GM12878 (cell line): Measurements from ENCODE around the gene PCDHGA6. TPM values are rescaled to one million over a fixed set of nuclear protein-coding genes. Genes with fewer than 3 reads are reported as not detected.

ENCODE experiments used
- ATAC-seq: fragments of 200-7000 bp; cut with Tn5 transposase; 3 replicates; pipeline ENCODE4 v1.9.1; 2020; ENCODE audit warnings: mild to moderate bottlenecking, moderate library complexity
- BruUV-seq: library from RNA; stranded (reverse); fragments of 400-500 nt; replicated peaks from 2 replicates; lab custom pipeline; 2021; lab: Mats Ljungman, UMichigan
- CTCF ChIA-PET: fragments of 300-600 bp; sonication (Branson Sonifier 250); formaldehyde crosslinking; extraction: SDS; loops from one replicate; lab custom pipeline; 2021; ENCODE audit warnings: inconsistent platforms; lab: Yijun Ruan, JAX
- POLR2A ChIA-PET: fragments of 350-600 bp; formaldehyde crosslinking; extraction: SDS; loops from one replicate; lab custom pipeline; 2021; ENCODE audit warnings: inconsistent platforms; lab: Charles Lee
- RAD21 ChIA-PET: fragments of 300-600 bp; sonication (Branson Sonifier 250); formaldehyde crosslinking; loops from one replicate; lab custom pipeline; 2023; ENCODE audit warnings: antibody characterized with exemption; ENCODE audit not compliant: unreplicated experiment; lab: Charles Lee
- SMC1A ChIA-PET: fragments of 300-600 bp; sonication (Branson Sonifier 250); formaldehyde crosslinking; loops from one replicate; lab custom pipeline; 2023; ENCODE audit not compliant: unreplicated experiment, uncharacterized antibody; lab: Charles Lee
- DNase-seq: peaks from one replicate; pipeline ENCODE4 v3.0.0-alpha.2; 2011; ENCODE audit warnings: low read depth, low spot score
- FAIRE-seq: peaks from 3 replicates; lab custom pipeline; 2011; peaks lifted over from hg19 to GRCh38; lab: Jason Lieb, UNC
- H2AFZ ChIP-seq: 2 replicates; pipeline ENCODE4 v1.6.0; 2011; ENCODE audit warnings: low read depth, low read length, control low read depth; ENCODE audit not compliant: control insufficient read depth
- H3K27ac ChIP-seq: 2 replicates; pipeline ENCODE4 v1.5.1; 2011; ENCODE audit warnings: control low read depth; ENCODE audit not compliant: control insufficient read depth, insufficient read depth
- H3K27me3 ChIP-seq, 2 experiments: replicated peaks in 1 of 2; 2 replicates each; pipeline versions ENCODE4 v1.6.0 to v1.6.1; 2011; ENCODE audit warnings: low read length in 1 of 2; ENCODE audit not compliant: control insufficient read depth in 2 of 2, insufficient read depth in 2 of 2
- H3K36me3 ChIP-seq, 2 experiments: 2 replicates each; pipeline ENCODE4 v1.5.1; 2011; ENCODE audit warnings: low read length in 1 of 2; ENCODE audit not compliant: control insufficient read depth in 2 of 2, insufficient read depth in 2 of 2
- H3K4me1 ChIP-seq: 2 replicates; pipeline ENCODE4 v1.6.1; 2011; ENCODE audit warnings: mild to moderate bottlenecking, low read length, moderate library complexity, mixed read lengths; ENCODE audit not compliant: control insufficient read depth, insufficient read depth
- H3K4me2 ChIP-seq: 2 replicates; pipeline ENCODE4 v1.6.0; 2011; ENCODE audit warnings: control low read depth; ENCODE audit not compliant: control insufficient read depth, insufficient read depth
- H3K4me3 ChIP-seq: fragments of 200-600 bp; sonication (generic); 2 replicates; pipeline ENCODE4 v1.5.1; 2016
- H3K79me2 ChIP-seq: 2 replicates; pipeline ENCODE4 v1.6.0; 2011; ENCODE audit warnings: low read length; ENCODE audit not compliant: control insufficient read depth, insufficient read depth
- H3K9ac ChIP-seq: 2 replicates; pipeline ENCODE4 v1.8.0; 2011; ENCODE audit warnings: low read length, control low read depth, mixed read lengths; ENCODE audit not compliant: control insufficient read depth, insufficient read depth
- H3K9me3 ChIP-seq: replicated peaks from 3 replicates; pipeline ENCODE4 v1.5.1; 2011; ENCODE audit warnings: mild to moderate bottlenecking, low read length; ENCODE audit not compliant: control insufficient read depth, insufficient read depth
- H4K20me1 ChIP-seq: 2 replicates; pipeline ENCODE4 v1.6.0; 2011; ENCODE audit not compliant: control insufficient read depth, insufficient read depth
- CEBPZ ChIP-seq: fragments of 150-350 bp; IDR thresholded peaks from 2 replicates; pipeline ENCODE4 v1.6.1; 2016; ENCODE audit warnings: low read depth, low read length
- CTCF ChIP-seq, 3 experiments: IDR thresholded peaks in 2 of 3; conservative IDR thresholded peaks in 1 of 3; 2 replicates each; pipeline ENCODE4 v1.5.1; 2011; ENCODE audit warnings: low read depth in 3 of 3, low read length in 3 of 3, mild to moderate bottlenecking in 3 of 3, control low read depth in 2 of 3, moderate library complexity in 2 of 3, inconsistent platforms in 1 of 3, mixed read lengths in 1 of 3; ENCODE audit not compliant: control insufficient read depth in 2 of 3, insufficient read depth in 1 of 3; ENCODE audit errors: extremely low read depth in 1 of 3
- HDGF ChIP-seq: fragments of 450-650 bp; IDR thresholded peaks from 2 replicates; pipeline ENCODE4 v1.6.1; 2016; ENCODE audit warnings: antibody characterized with exemption
- MTA3 ChIP-seq: IDR thresholded peaks from 2 replicates; pipeline ENCODE4 v1.6.1; 2012; ENCODE audit warnings: low read length, inconsistent platforms, borderline replicate concordance
- MXI1 ChIP-seq: fragments of 150-350 bp; IDR thresholded peaks from 2 replicates; pipeline ENCODE4 v1.6.1; 2011; ENCODE audit warnings: low read depth, mild to moderate bottlenecking, inconsistent platforms, low read length, improper control_type of control experiment
- SMC3 ChIP-seq: IDR thresholded peaks from 2 replicates; pipeline ENCODE4 v1.6.1; 2011; ENCODE audit warnings: low read length, improper control_type of control experiment, borderline replicate concordance
- SP1 ChIP-seq: IDR thresholded peaks from one replicate; pipeline ENCODE4 v1.6.1; 2011; ENCODE audit warnings: low read depth, low read length
- YY1 ChIP-seq: IDR thresholded peaks from 2 replicates; pipeline ENCODE4 v1.6.1; 2011; ENCODE audit warnings: low read depth, mild to moderate bottlenecking, low read length
- ZBED1 ChIP-seq: IDR thresholded peaks from 2 replicates; pipeline ENCODE4 v1.6.1; 2016; ENCODE audit warnings: borderline replicate concordance
- ZZZ3 ChIP-seq: IDR thresholded peaks from 2 replicates; pipeline ENCODE4 v1.6.1; 2011; ENCODE audit warnings: low read depth; ENCODE audit not compliant: control insufficient read depth, insufficient read length
- WGBS: methylation state at CpG from one replicate; pipeline ENCODE4 v1.1.6; 2016; ENCODE audit warnings: low lambda C conversion rate; ENCODE audit not compliant: insufficient replicate concordance, insufficient coverage; ENCODE audit errors: missing lambda C conversion rate; 5-methylcytosine and 5-hydroxymethylcytosine counted together
- in situ Hi-C: fragments of 300-500 bp; cut with MboI; formaldehyde crosslinking; loops from 9 replicates; pipeline ENCODE4 v1.14.3; 2018; ENCODE audit warnings: mixed read lengths
- intact Hi-C: fragments of 100-400 bp; cut with micrococcal nuclease; formaldehyde crosslinking; loops from one replicate; pipeline ENCODE4 v1.14.2; 2022; ENCODE audit not compliant: unreplicated experiment
- polyA plus RNA-seq, 11 experiments: library from polyadenylated mRNA; depleted of rRNA in 4 of 11; unstranded in 6 of 11; stranded (reverse) in 5 of 11; fragments of >200 nt; fragmentation: Nextera tagmentation in 4 of 11; fragmentation: Illumina TruSeq in 1 of 11; extraction: Ambion mirVana in 4 of 11; extraction: Trizol in 1 of 11; gene quantifications; 1 replicate in 1 of 11; 2 replicates in 10 of 11; pipeline versions ENCODE4 v1.2.1 to v1.2.3, GENCODE V29; 2011 to 2016; ENCODE audit warnings: inconsistent platforms in 2 of 11, missing spikeins in 2 of 11, low read depth in 1 of 11
- total RNA-seq, 4 experiments: library from RNA; depleted of rRNA in 3 of 4; stranded (reverse); fragments of >200 nt in 3 of 4; fragmentation: Illumina TruSeq in 1 of 4; extraction: Trizol in 1 of 4; gene quantifications; 2 replicates each; pipeline versions ENCODE4 v1.2.1 to v1.2.3, GENCODE V29; 2013 to 2021
- TF ChIP-seq, protein P1 (sequence below): fragments of 450-650 bp; IDR thresholded peaks from 2 replicates; pipeline ENCODE4 v1.6.1; 2017; ENCODE audit warnings: mild to moderate bottlenecking, moderate library complexity

The PCDHGA6 gene
- total and polyA plus RNA-seq, 10 of the 15 experiments (the other 5 are each of a cell fraction or from before 2014, with no cell fraction given): 0.04 to 0.60 (median 0.15) TPM; not detected in 3

DNA sequence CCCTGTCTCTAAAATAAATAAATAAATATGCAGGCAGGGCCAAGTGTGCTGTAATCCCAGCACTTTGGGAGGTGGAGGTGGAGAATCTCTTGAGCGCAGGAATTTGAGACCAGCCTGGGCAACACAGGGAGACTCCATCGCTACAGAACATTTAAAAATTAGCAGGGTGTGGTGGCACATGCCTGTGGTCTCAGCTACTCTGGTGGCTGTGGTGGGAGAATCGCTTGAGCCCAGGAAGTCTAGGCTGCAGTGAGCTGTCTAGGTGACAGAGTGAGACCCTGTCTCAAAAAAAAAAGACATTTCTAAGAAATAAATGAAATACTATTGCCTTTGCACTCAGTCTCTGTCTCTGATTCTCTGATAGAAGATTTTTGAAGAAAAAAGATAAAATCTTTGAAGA lies 37.9 kb downstream of the PCDHGA6 start (continued):
- TF ChIP-seq MXI1 (no peak), CEBPZ (no peak)

DNA sequence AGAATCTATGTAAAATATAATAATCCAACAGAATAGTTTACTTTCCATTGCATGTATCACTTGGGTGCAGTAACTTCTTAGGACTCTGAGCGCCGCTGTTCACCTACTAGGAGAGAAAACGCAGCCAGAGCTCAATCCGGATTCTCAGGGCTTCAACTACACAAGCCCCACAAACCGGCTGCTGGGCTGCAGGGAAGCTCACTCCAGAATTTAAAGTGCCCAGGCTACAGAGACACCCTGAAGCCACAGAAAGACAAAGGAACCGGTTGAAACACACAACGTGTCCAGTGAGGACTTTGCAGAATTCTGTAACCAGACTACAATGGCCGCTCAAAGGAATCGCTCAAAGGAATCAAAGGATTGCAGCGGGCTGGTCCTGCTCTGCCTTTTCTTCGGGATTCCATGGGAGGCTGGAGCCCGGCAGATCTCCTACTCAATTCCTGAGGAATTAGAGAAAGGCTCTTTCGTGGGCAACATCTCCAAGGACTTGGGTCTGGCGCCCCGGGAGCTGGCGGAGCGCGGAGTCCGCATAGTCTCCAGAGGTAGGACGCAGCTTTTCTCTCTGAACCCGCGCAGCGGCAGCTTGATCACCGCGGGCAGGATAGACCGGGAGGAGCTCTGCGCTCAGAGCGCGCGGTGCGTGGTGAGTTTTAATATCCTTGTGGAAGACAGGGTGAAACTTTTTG lies 39.3 kb downstream of the PCDHGA6 start, which contains the start of gene PCDHGA10:
Gene PCDHGA10 (plus strand): TSS at position 134 of the 686 bp plus-strand sequence. CDS start 189 bp downstream, at position 323.
- Histone ChIP-seq H3K79me2 (no peaks in the 10 kb centered on the region), H3K4me3 (peak within 1 kb of the TSS; percentile 76), H3K9ac (peak within 1 kb of the TSS; percentile 67), H3K4me2 (peak within 1 kb of the TSS; percentile 93), H4K20me1 (no peaks in the 10 kb centered on the region), H3K27me3 (peaks cover 0 to 1% of the 10 kb centered on the region in 2 experiments; a peak in 1 of 4 replicates), H3K27ac (no peak within 1 kb of the TSS), H3K4me1 (no peaks in the 10 kb centered on the region; the same call in 1 of the 2 replicates), H3K36me3 (no peaks in the 10 kb centered on the region), H3K9me3 (peaks cover 11% of the 10 kb centered on the region; the same call in 2 of the 3 replicates), H2AFZ (peak within 1 kb of the TSS; percentile 93)
- ChIA-PET CTCF (interaction anchor here (0.5 to 10.9 kb wide), 53 partner anchors 8 to 548 kb away, joined by 3 to 245 read pairs (median 5); partner anchors contain the start of genes DIAPH1, PCDHB14, PCDHGA11 and PCDHGA12), RAD21 (interaction anchor here (0.8 to 3.3 kb wide), 27 partner anchors 8 to 329 kb away, joined by 3 to 42 read pairs (median 4); partner anchors contain the start of genes PCDHGA1, PCDHGA11, PCDHGA12 and PCDHGA4), POLR2A (interaction anchor here (0.7 to 1.0 kb wide), 3 partner anchors 9 to 143 kb away, joined by 3 read pairs; no protein-coding TSS in a partner anchor), SMC1A (interaction anchor here (0.6 to 7.4 kb wide), 23 partner anchors 8 to 206 kb away, joined by 3 to 67 read pairs (median 4); partner anchors contain the start of genes DIAPH1, PCDHGA11, PCDHGA12 and PCDHGA9)
- FAIRE-seq (peak; percentile 7), ATAC-seq (peak; percentile 89), DNase-seq (peak; percentile 27)
- WGBS: 25% methylated on average over 31 of the region's 31 CpGs
- intact Hi-C loops (loop anchor here (1.0 to 2.0 kb wide), 2 partner anchors 92 to 145 kb away; partner anchors contain the start of gene TAF7), in situ Hi-C loops (no loop called here)
- BruUV-seq: TSS peak; percentile 67
- TF ChIP-seq SP1 (no peak), ZBED1 (no peak), MTA3 (0 out of 2 replicates have a peak, but pooled peaks have one; percentile 41), ZZZ3 (no peak), SMC3 (peak; percentile 77), HDGF (no peak), YY1 (peak; percentile 82), CTCF (IDR thresholded peaks at IDR 0.05 in 2 of 3, conservative IDR thresholded peaks at IDR 0.05 in 1 of 3; ENCODE audit: control insufficient read depth in 2 of 3, extremely low read depth in 1 of 3, insufficient read depth in 1 of 3, low read depth in 3 of 3, low read length in 3 of 3) (peak; percentile 81 to 86 (median 83))
- TF ChIP-seq, protein P1, sequence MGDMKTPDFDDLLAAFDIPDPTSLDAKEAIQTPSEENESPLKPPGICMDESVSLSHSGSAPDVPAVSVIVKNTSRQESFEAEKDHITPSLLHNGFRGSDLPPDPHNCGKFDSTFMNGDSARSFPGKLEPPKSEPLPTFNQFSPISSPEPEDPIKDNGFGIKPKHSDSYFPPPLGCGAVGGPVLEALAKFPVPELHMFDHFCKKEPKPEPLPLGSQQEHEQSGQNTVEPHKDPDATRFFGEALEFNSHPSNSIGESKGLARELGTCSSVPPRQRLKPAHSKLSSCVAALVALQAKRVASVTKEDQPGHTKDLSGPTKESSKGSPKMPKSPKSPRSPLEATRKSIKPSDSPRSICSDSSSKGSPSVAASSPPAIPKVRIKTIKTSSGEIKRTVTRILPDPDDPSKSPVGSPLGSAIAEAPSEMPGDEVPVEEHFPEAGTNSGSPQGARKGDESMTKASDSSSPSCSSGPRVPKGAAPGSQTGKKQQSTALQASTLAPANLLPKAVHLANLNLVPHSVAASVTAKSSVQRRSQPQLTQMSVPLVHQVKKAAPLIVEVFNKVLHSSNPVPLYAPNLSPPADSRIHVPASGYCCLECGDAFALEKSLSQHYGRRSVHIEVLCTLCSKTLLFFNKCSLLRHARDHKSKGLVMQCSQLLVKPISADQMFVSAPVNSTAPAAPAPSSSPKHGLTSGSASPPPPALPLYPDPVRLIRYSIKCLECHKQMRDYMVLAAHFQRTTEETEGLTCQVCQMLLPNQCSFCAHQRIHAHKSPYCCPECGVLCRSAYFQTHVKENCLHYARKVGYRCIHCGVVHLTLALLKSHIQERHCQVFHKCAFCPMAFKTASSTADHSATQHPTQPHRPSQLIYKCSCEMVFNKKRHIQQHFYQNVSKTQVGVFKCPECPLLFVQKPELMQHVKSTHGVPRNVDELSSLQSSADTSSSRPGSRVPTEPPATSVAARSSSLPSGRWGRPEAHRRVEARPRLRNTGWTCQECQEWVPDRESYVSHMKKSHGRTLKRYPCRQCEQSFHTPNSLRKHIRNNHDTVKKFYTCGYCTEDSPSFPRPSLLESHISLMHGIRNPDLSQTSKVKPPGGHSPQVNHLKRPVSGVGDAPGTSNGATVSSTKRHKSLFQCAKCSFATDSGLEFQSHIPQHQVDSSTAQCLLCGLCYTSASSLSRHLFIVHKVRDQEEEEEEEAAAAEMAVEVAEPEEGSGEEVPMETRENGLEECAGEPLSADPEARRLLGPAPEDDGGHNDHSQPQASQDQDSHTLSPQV: 0 out of 2 replicates have a peak, but pooled peaks have one; percentile 48
